ENCODE data around the gene GNA14. TPM values are rescaled to one million over a fixed set of nuclear protein-coding genes. Genes with fewer than 3 reads are reported as not detected.
"Not testable (repeated sequence)": the region's sequence is repeated elsewhere in the genome, so short reads cannot be mapped to it uniquely, and the experiment has no call there.

The GNA14 gene
- polyA plus RNA-seq, 3 donors, result 0.04 TPM; not detected in 2

GRCh38 chr9:77690119-77690518 lies 42.0 kb upstream of the GNA14 start:
- H2AFZ ChIP-seq (ENCODE audit: insufficient read depth, low read depth, low read length, poor library complexity, severe bottlenecking); H3K4me3 Mint-ChIP-seq; H3K27ac ChIP-seq (ENCODE audit: low read depth in 1 of 2, low read length in 2 of 2); H3K4me1 ChIP-seq (ENCODE audit: control insufficient read depth in 1 of 2, insufficient read depth in 2 of 2, low read length in 2 of 2); H3K9me3 ChIP-seq (replicated peaks in 1 of 2; ENCODE audit: control insufficient read depth in 1 of 2, insufficient read depth in 1 of 2, low read length in 2 of 2); H3K9ac ChIP-seq (ENCODE audit: insufficient read depth, low read length, poor library complexity, severe bottlenecking); H3K36me3 ChIP-seq (replicated peaks in 1 of 2; ENCODE audit: control insufficient read depth in 1 of 2, insufficient read depth in 2 of 2, low read length in 2 of 2); H3K79me2 ChIP-seq (ENCODE audit: insufficient read depth, low read length); H3K4me1 Mint-ChIP-seq; H3K27me3 ChIP-seq (ENCODE audit: control insufficient read depth in 2 of 2, insufficient read depth in 2 of 2, low read length in 2 of 2); H3K27me3 Mint-ChIP-seq (ENCODE audit: low read depth in 3 of 3); H3K4me2 ChIP-seq (replicated peaks; ENCODE audit: extremely low read depth, low read length, poor library complexity, severe bottlenecking); H3K36me3 Mint-ChIP-seq; H4K20me1 ChIP-seq (ENCODE audit: insufficient read depth, low read length); intact Hi-C loops (cut with micrococcal nuclease); H3K4me3 ChIP-seq (replicated peaks in 1 of 3; ENCODE audit: low read depth in 2 of 3, low read length in 3 of 3); DNase-seq: not testable (repeated sequence)
- peaks cover 4 to 30% (median 24%) of the 10 kb centered on the region in 7 donors for H3K9me3 Mint-ChIP-seq
- WGBS (ENCODE audit: insufficient coverage), result 83% methylated on average over 1 of the region's 3 CpGs
- peak overlapping the region in 1 of 7 donors; percentile 73 for H3K27ac Mint-ChIP-seq

DNA sequence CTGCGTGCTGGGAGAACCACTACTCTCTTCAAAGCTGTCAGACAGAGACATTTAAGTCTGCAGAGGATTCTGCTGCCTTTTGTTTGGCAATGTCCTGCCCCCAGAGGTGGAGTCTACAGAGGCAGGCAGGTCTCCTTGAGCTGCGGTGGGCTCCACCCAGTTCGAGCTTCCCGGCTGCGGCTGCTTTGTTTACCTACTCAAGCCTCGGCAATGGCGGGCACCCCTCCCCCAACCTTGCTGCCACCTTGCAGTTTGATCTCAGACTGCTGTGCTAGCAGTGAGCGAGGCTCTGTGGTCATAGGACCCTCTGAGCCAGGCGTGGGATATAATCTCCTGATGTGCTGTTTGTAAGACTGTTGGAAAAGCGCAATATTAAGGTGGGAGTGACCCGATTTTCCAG lies 39.6 kb upstream of the GNA14 start:
- H3K9ac ChIP-seq (ENCODE audit: insufficient read depth, low read length, poor library complexity, severe bottlenecking); H3K4me1 ChIP-seq (ENCODE audit: control insufficient read depth in 1 of 2, insufficient read depth in 2 of 2, low read length in 2 of 2); H3K36me3 ChIP-seq (replicated peaks in 1 of 2; ENCODE audit: control insufficient read depth in 1 of 2, insufficient read depth in 2 of 2, low read length in 2 of 2); H3K27ac ChIP-seq (ENCODE audit: low read depth in 1 of 2, low read length in 2 of 2); intact Hi-C loops (cut with micrococcal nuclease); H4K20me1 ChIP-seq (ENCODE audit: insufficient read depth, low read length); H3K4me2 ChIP-seq (replicated peaks; ENCODE audit: extremely low read depth, low read length, poor library complexity, severe bottlenecking); H2AFZ ChIP-seq (ENCODE audit: insufficient read depth, low read depth, low read length, poor library complexity, severe bottlenecking); H3K79me2 ChIP-seq (ENCODE audit: insufficient read depth, low read length); H3K4me1 Mint-ChIP-seq; H3K4me3 ChIP-seq (replicated peaks in 1 of 3; ENCODE audit: low read depth in 2 of 3, low read length in 3 of 3); H3K9me3 ChIP-seq (replicated peaks in 1 of 2; ENCODE audit: control insufficient read depth in 1 of 2, insufficient read depth in 1 of 2, low read length in 2 of 2); H3K4me3 Mint-ChIP-seq; H3K27me3 Mint-ChIP-seq (ENCODE audit: low read depth in 3 of 3); H3K27me3 ChIP-seq (ENCODE audit: control insufficient read depth in 2 of 2, insufficient read depth in 2 of 2, low read length in 2 of 2); H3K27ac Mint-ChIP-seq; H3K36me3 Mint-ChIP-seq; DNase-seq: not testable (repeated sequence)
- peaks cover 2 to 35% (median 23%) of the 10 kb centered on the region in 7 donors for H3K9me3 Mint-ChIP-seq
- 95% methylated on average over 6 of the region's 11 CpGs for WGBS (ENCODE audit: insufficient coverage)

GRCh38 chr9:77680581-77680980 lies 32.5 kb upstream of the GNA14 start:
- no peak overlapping the region for H3K4me3 Mint-ChIP-seq
- H3K27ac Mint-ChIP-seq, result peak overlapping the region in 2 of 7 donors; percentile 21 to 38
- intact Hi-C loops (cut with micrococcal nuclease), result no loop called here
- no CpG with 5 or more reads among the region's 5 CpGs for WGBS (ENCODE audit: insufficient coverage)
- Histone ChIP-seq H3K9me3 (replicated peaks in 1 of 2; ENCODE audit: control insufficient read depth in 1 of 2, insufficient read depth in 1 of 2, low read length in 2 of 2) (no peaks in the 10 kb centered on the region), H4K20me1 (ENCODE audit: insufficient read depth, low read length) (no peaks in the 10 kb centered on the region), H3K4me3 (replicated peaks in 1 of 3; ENCODE audit: low read depth in 2 of 3, low read length in 3 of 3) (no peak overlapping the region), H2AFZ (ENCODE audit: insufficient read depth, low read depth, low read length, poor library complexity, severe bottlenecking) (no peak overlapping the region), H3K27me3 (ENCODE audit: control insufficient read depth in 2 of 2, insufficient read depth in 2 of 2, low read length in 2 of 2) (no peaks in the 10 kb centered on the region), H3K9ac (ENCODE audit: insufficient read depth, low read length, poor library complexity, severe bottlenecking) (no peak overlapping the region), H3K27ac (ENCODE audit: low read depth in 1 of 2, low read length in 2 of 2) (no peak overlapping the region), H3K79me2 (ENCODE audit: insufficient read depth, low read length) (no peaks in the 10 kb centered on the region), H3K36me3 (replicated peaks in 1 of 2; ENCODE audit: control insufficient read depth in 1 of 2, insufficient read depth in 2 of 2, low read length in 2 of 2) (no peaks in the 10 kb centered on the region), H3K4me2 (replicated peaks; ENCODE audit: extremely low read depth, low read length, poor library complexity, severe bottlenecking) (no peak overlapping the region), H3K4me1 (ENCODE audit: control insufficient read depth in 1 of 2, insufficient read depth in 2 of 2, low read length in 2 of 2) (peaks cover 19 to 29% of the 10 kb centered on the region in 2 donors)
- H3K36me3 Mint-ChIP-seq, result no peaks in the 10 kb centered on the region
- no peaks in the 10 kb centered on the region for H3K27me3 Mint-ChIP-seq (ENCODE audit: low read depth in 3 of 3)
- peaks cover 30% of the 10 kb centered on the region for H3K4me1 Mint-ChIP-seq
- no peak for TF ChIP-seq CTCF (IDR thresholded peaks at IDR 0.05)
- H3K9me3 Mint-ChIP-seq, result peaks cover 0 to 15% (median 2%) of the 10 kb centered on the region in 7 donors
- peak in 1 of 3 donors; percentile 21 for DNase-seq
